ENCODE results near the gene RAPGEF2. TPM values are rescaled to one million over a fixed set of nuclear protein-coding genes. Genes with fewer than 3 reads are reported as not detected.

Gene RAPGEF2
- total RNA-seq, 8 experiments from 2014 or later: 44.0 to 164 (median 67.9) TPM

GRCh38 chr4:159222043-159222552 lies 119.2 kb downstream of the RAPGEF2 start:
- 80 to 100% (median 98%) methylated on average over 1 to 4 of the region's 4 CpGs; no CpG with 5 or more reads in 2 of the 10 experiments for WGBS, 10 experiments

GRCh38 chr4:159224408-159224807 lies 121.5 kb downstream of the RAPGEF2 start:
- no peak overlapping the region for H3K27ac ChIP-seq
- H3K4me1 ChIP-seq (replicated peaks in 1 of 2): peaks cover 19 to 31% of the 10 kb centered on the region in 2 donors
- in situ Hi-C loops (cut with MboI; ENCODE audit: low pct_unique_long_range_greater_than_20kb in 2 of 9, low sequenced_read_pairs in 9 of 9, unreplicated experiment in 9 of 9): loop anchor here in 3 of 9 experiments (25.0 kb wide), 3 partner anchors 213 to 487 kb away; no protein-coding TSS in a partner anchor
- H3K4me3 ChIP-seq: no peak overlapping the region
- ATAC-seq (replicated peaks in 6 of 8): no peak
- 57 to 100% (median 79%) methylated on average over 1 to 3 of the region's 3 CpGs for WGBS, 10 experiments

More at GRCh38 chr4:159222043-159222552, 119.2 kb downstream of the RAPGEF2 start:
- in situ Hi-C loops (cut with MboI; ENCODE audit: low pct_unique_long_range_greater_than_20kb in 2 of 9, low sequenced_read_pairs in 9 of 9, unreplicated experiment in 9 of 9): loop anchor here in 3 of 9 experiments (25.0 kb wide), 3 partner anchors 215 to 485 kb away; no protein-coding TSS in a partner anchor
- ATAC-seq (replicated peaks in 6 of 8): peak in 3 of 8 experiments; percentile 22 to 67 (median 43)
- no peak overlapping the region for H3K27ac ChIP-seq
- H3K4me3 ChIP-seq: no peak overlapping the region
- H3K4me1 ChIP-seq (replicated peaks in 1 of 2): peaks cover 0 to 8% of the 10 kb centered on the region in 2 donors

GRCh38 chr4:159227378-159227777 lies 124.5 kb downstream of the RAPGEF2 start:
- H3K4me3 ChIP-seq: peak overlapping the region in 2 of 5 donors; percentile 11 to 21
- 50 to 100% (median 84%) methylated on average over 1 to 3 of the region's 3 CpGs; no CpG with 5 or more reads in 1 of the 10 experiments for WGBS, 10 experiments
- H3K4me1 ChIP-seq (replicated peaks in 1 of 2): peaks cover 22 to 31% of the 10 kb centered on the region in 2 donors
- in situ Hi-C loops (cut with MboI; ENCODE audit: low pct_unique_long_range_greater_than_20kb in 2 of 9, low sequenced_read_pairs in 9 of 9, unreplicated experiment in 9 of 9): no loop called here
- ATAC-seq (replicated peaks in 6 of 8): peak in 5 of 8 experiments; percentile 69 to 77 (median 72)
- peak overlapping the region; percentile 2 to 41 for H3K27ac ChIP-seq

- H3K27ac ChIP-seq: peak overlapping the region in 1 of 2 donors; percentile 2
- in situ Hi-C loops (cut with MboI; ENCODE audit: low pct_unique_long_range_greater_than_20kb in 2 of 9, low sequenced_read_pairs in 9 of 9, unreplicated experiment in 9 of 9): no loop called here
- 11 to 38% (median 26%) methylated on average over 1 to 11 of the region's 11 CpGs; no CpG with 5 or more reads in 3 of the 10 experiments for WGBS, 10 experiments
Measured at GRCh38 chr4:159227984-159228383, 125.1 kb downstream of the RAPGEF2 start.

DNA sequence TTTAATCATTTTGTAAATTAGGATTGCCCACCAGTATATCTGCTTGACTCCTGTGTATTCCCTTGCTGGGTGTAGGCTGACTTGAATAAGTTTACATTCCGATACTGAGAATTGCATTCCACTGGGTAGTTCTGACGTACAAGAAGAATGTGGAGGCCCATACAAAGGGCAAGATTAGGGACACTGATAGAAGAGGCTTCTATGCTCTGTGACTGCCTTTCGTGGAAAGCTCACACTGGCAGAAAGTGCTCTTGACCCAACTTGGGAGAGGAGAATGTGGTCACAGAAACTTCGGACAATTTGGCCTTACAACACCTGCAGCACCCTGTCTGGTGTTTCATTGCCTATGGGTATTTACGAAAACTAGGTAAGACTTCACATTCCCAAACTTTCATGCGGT lies 126.3 kb downstream of the RAPGEF2 start:
- peaks cover 22 to 31% of the 10 kb centered on the region in 2 donors for H3K4me1 ChIP-seq (replicated peaks in 1 of 2)
- H3K4me3 ChIP-seq: no peak overlapping the region
- 58 to 100% (median 73%) methylated on average over 1 to 6 of the region's 6 CpGs for WGBS, 10 experiments
- H3K27ac ChIP-seq: peak overlapping the region in 1 of 2 donors; percentile 44
- in situ Hi-C loops (cut with MboI; ENCODE audit: low pct_unique_long_range_greater_than_20kb in 2 of 9, low sequenced_read_pairs in 9 of 9, unreplicated experiment in 9 of 9): no loop called here
- peak; percentile 37 to 78 (median 56) for ATAC-seq (replicated peaks in 6 of 8)

More at GRCh38 chr4:159227984-159228383, 125.1 kb downstream of the RAPGEF2 start:
- peak; percentile 70 to 97 (median 93) for ATAC-seq (replicated peaks in 6 of 8)
- Histone ChIP-seq H3K4me3 (peak overlapping the region in 3 of 5 donors; percentile 1 to 21 (median 11)), H3K4me1 (replicated peaks in 1 of 2) (peaks cover 22 to 31% of the 10 kb centered on the region in 2 donors)

- no peak overlapping the region for H3K27ac ChIP-seq
- in situ Hi-C loops (cut with MboI; ENCODE audit: low pct_unique_long_range_greater_than_20kb in 2 of 9, low sequenced_read_pairs in 9 of 9, unreplicated experiment in 9 of 9): no loop called here
- 71 to 100% (median 100%) methylated on average over 1 of the region's 1 CpG; no CpG with 5 or more reads in 5 of the 10 experiments for WGBS, 10 experiments
- H3K4me3 ChIP-seq: no peak overlapping the region
- ATAC-seq (replicated peaks in 6 of 8): peak in 2 of 8 experiments; percentile 38 to 49
- H3K4me1 ChIP-seq (replicated peaks in 1 of 2): peaks cover 20 to 23% of the 10 kb centered on the region in 2 donors
Measured at GRCh38 chr4:159232465-159233106, 129.7 kb downstream of the RAPGEF2 start.

DNA sequence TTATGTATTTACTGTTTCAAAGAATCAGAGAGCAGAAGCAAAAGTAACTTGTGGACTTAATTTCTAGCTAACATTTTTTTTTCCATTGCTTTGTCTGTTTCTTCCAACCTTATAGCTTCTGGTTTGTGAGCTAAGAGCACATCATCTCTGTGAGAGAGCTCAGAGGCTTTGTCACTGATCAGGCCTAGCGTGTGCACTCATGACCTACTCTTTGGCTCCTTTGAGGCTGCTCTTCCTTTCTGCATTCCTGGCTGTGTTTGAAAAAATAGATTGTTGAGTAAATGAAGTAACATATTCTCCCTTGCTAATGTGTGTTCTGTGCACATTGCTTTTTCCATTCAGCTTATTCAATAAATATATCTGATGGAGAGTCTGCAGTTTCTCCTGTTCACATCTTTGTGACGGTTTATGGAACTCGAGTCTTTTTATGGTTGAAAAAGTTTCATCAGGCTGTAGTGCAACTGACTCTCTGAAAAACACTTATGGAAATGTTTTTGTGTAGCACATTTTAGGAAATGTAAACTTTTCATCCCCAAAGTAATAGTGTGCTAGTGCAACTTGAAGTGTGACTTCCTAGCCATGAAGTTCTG lies 133.0 kb downstream of the RAPGEF2 start:
- in situ Hi-C loops (cut with MboI; ENCODE audit: low pct_unique_long_range_greater_than_20kb in 2 of 9, low sequenced_read_pairs in 9 of 9, unreplicated experiment in 9 of 9): no loop called here
- H3K27ac ChIP-seq: no peak overlapping the region
- 83 to 100% (median 93%) methylated on average over 1 to 3 of the region's 3 CpGs; no CpG with 5 or more reads in 1 of the 10 experiments for WGBS, 10 experiments
- ATAC-seq (replicated peaks in 6 of 8): peak in 5 of 8 experiments; percentile 45 to 64 (median 62)
- no peaks in the 10 kb centered on the region for H3K4me1 ChIP-seq (replicated peaks in 1 of 2)
- H3K4me3 ChIP-seq: no peak overlapping the region

DNA sequence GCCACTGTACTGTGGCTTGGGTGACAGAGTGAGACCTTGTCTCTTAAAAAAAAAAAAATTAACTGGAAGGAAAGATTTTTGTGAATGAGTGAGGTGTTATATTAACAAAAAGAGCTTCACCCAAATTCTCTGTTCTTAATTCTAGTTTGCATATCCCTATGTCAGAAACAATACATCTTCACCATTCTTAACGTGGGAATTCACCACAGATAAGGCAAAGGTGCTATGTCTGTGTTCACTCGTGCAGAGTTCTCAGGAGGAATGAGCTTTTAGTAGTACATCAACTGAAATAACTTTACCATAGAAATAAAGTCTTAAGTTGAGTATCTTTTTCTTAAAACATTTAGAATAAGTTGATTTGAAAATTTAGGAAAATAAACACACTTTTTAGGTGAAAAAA lies 135.1 kb downstream of the RAPGEF2 start:
- in situ Hi-C loops (cut with MboI; ENCODE audit: low pct_unique_long_range_greater_than_20kb in 2 of 9, low sequenced_read_pairs in 9 of 9, unreplicated experiment in 9 of 9): no loop called here
- no peak overlapping the region for H3K27ac ChIP-seq
- WGBS, 10 experiments: 55 to 100% (median 100%) methylated on average over 1 to 2 of the region's 2 CpGs; no CpG with 5 or more reads in 1 of the 10 experiments
- no peaks in the 10 kb centered on the region for H3K4me1 ChIP-seq (replicated peaks in 1 of 2)
- H3K4me3 ChIP-seq: no peak overlapping the region
- ATAC-seq (replicated peaks in 6 of 8): no peak

DNA sequence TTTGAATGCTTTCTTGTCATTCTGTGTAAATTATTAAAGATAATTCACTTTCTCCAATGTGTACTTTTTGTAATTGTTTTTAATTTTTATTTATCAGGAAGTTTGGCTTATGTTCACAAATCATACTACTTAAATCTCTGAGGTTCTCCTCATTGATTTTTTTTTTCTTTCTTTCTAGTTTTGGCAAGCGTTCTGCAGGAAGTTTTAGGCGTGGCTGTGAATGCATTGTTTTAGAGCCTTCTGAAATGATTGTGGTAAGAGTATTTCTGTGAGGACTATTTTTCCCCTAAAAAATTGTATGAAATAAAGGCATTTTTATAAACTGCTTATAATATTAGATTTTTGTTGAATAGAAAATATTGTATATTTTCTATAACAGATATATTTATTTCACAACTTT lies 135.8 kb downstream of the RAPGEF2 start:
- WGBS, 10 experiments: 0 to 100% (median 66%) methylated on average over 2 of the region's 2 CpGs; no CpG with 5 or more reads in 2 of the 10 experiments
- in situ Hi-C loops (cut with MboI; ENCODE audit: low pct_unique_long_range_greater_than_20kb in 2 of 9, low sequenced_read_pairs in 9 of 9, unreplicated experiment in 9 of 9): no loop called here
- H3K4me3 ChIP-seq: no peak overlapping the region
- no peak for ATAC-seq (replicated peaks in 6 of 8)
- H3K27ac ChIP-seq: no peak overlapping the region
- no peaks in the 10 kb centered on the region for H3K4me1 ChIP-seq (replicated peaks in 1 of 2)

- Histone ChIP-seq H3K4me1 (replicated peaks in 1 of 2) (no peaks in the 10 kb centered on the region), H3K27ac (no peak overlapping the region), H3K4me3 (no peak overlapping the region)
- ATAC-seq (replicated peaks in 6 of 8): no peak
- WGBS, 10 experiments: 91 to 100% (median 100%) methylated on average over 1 to 2 of the region's 2 CpGs
- in situ Hi-C loops (cut with MboI; ENCODE audit: low pct_unique_long_range_greater_than_20kb in 2 of 9, low sequenced_read_pairs in 9 of 9, unreplicated experiment in 9 of 9): no loop called here
Measured at GRCh38 chr4:159239629-159240028, 136.8 kb downstream of the RAPGEF2 start.

GRCh38 chr4:159240046-159240445 lies 137.2 kb downstream of the RAPGEF2 start:
- no peak overlapping the region for H3K27ac ChIP-seq
- in situ Hi-C loops (cut with MboI; ENCODE audit: low pct_unique_long_range_greater_than_20kb in 2 of 9, low sequenced_read_pairs in 9 of 9, unreplicated experiment in 9 of 9): no loop called here
- 56 to 100% (median 95%) methylated on average over 2 to 4 of the region's 4 CpGs; no CpG with 5 or more reads in 4 of the 10 experiments for WGBS, 10 experiments
- H3K4me3 ChIP-seq: no peak overlapping the region
- H3K4me1 ChIP-seq (replicated peaks in 1 of 2): no peaks in the 10 kb centered on the region
- ATAC-seq (replicated peaks in 6 of 8): no peak

- H3K27ac ChIP-seq: no peak overlapping the region
- H3K4me3 ChIP-seq: no peak overlapping the region
- H3K4me1 ChIP-seq (replicated peaks in 1 of 2): no peaks in the 10 kb centered on the region
- ATAC-seq (replicated peaks in 6 of 8): no peak
- WGBS, 10 experiments: 60 to 100% (median 95%) methylated on average over 1 to 3 of the region's 3 CpGs; no CpG with 5 or more reads in 3 of the 10 experiments
- in situ Hi-C loops (cut with MboI; ENCODE audit: low pct_unique_long_range_greater_than_20kb in 2 of 9, low sequenced_read_pairs in 9 of 9, unreplicated experiment in 9 of 9): no loop called here
Measured at GRCh38 chr4:159240687-159241086, 137.8 kb downstream of the RAPGEF2 start.

DNA sequence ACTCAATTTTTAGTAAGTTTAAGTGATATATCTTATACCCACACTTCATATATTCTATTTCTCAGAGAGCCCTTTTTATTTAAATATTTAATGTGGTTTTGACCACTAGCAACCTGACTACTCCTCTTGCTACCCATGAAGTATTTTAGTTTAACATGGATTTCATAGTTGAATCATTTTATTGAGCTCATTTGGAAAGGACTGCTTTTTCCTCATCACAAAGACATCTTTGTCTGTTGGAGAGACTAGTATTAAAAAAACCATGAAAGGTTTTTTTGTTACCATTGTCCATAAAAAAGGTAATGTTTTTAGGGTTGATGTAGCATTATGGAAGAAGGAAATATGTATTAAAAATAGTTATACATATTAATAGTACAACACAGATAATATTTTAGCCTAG lies 139.5 kb downstream of the RAPGEF2 start:
- no peak for ATAC-seq (replicated peaks in 6 of 8)
- H3K4me3 ChIP-seq: no peak overlapping the region
- H3K27ac ChIP-seq: no peak overlapping the region

More for the DNA sequence above, 139.5 kb downstream of the RAPGEF2 start:
- in situ Hi-C loops (cut with MboI; ENCODE audit: low pct_unique_long_range_greater_than_20kb in 2 of 9, low sequenced_read_pairs in 9 of 9, unreplicated experiment in 9 of 9): no loop called here
- no peaks in the 10 kb centered on the region for H3K4me1 ChIP-seq (replicated peaks in 1 of 2)

Data from motor neuron (in vitro differentiated cells).